Uterus (tissue), 2 donors: ENCODE results near the gene GIPC2.

Experiments
- CTCF ChIP-seq, 4 experiments: fragments of 200-600 bp in 2 of 4; fragments of 450-650 bp in 2 of 4; sonication (generic) in 2 of 4; IDR thresholded peaks; one replicate each; pipeline ENCODE4 v1.5.1; 2016 to 2019; ENCODE audit warnings: antibody characterized with exemption in 4 of 4, mild to moderate bottlenecking in 2 of 4, moderate library complexity in 1 of 4
- POLR2A ChIP-seq, 2 donors: fragments of 450-650 bp; IDR thresholded peaks; one replicate each; pipeline ENCODE4 v1.6.1; 2016; ENCODE audit warnings: antibody characterized with exemption in 2 of 2, mild to moderate bottlenecking in 1 of 2, moderate library complexity in 1 of 2

DNA sequence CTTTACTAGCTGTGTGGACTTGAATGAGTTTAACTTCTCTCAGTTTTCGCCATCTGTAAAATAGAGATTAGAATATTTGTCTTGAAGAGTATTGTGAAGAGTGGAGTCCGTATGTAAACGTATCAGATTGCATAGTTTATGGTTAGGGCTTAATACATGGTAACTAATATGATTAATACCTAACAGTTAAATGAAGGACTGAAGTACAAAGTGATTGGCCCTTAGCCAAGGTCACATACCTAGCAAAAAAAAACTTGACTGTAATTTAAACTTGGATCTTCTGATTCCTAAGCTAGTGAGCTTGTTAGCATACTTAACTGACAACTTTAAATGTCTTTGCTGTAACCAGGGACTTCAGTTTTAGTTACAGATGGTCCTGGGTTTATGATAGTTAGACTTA lies 1.9 kb downstream of the GIPC2 start:
- TF ChIP-seq CTCF (IDR thresholded peaks at IDR 0.05) (no peak), POLR2A (IDR thresholded peaks at IDR 0.05) (no peak)
